Upper lobe of right lung (tissue), 1 donor: ENCODE data around the gene DOC2A. TPM values are rescaled to one million over a fixed set of nuclear protein-coding genes. Genes with fewer than 3 reads are reported as not detected.

ENCODE experiments used
- ATAC-seq: fragments of 200-7000 bp; cut with Tn5 transposase; one replicate; pipeline ENCODE4 v1.9.1; 2020; ENCODE audit warnings: mild to moderate bottlenecking, moderate library complexity
- DNase-seq: peaks from one replicate; pipeline ENCODE4 v3.0.0-alpha.2; 2020
- H3K27ac ChIP-seq: fragments of 200-600 bp; one replicate; pipeline ENCODE4 v1.8.0; 2022
- H3K27me3 ChIP-seq: fragments of 200-600 bp; one replicate; pipeline ENCODE4 v1.8.0; 2022; ENCODE audit warnings: mild to moderate bottlenecking
- H3K36me3 ChIP-seq: fragments of 200-600 bp; one replicate; pipeline ENCODE4 v1.8.0; 2022
- H3K4me1 ChIP-seq: fragments of 200-600 bp; one replicate; pipeline ENCODE4 v1.8.0; 2022
- H3K4me3 ChIP-seq: fragments of 200-600 bp; one replicate; pipeline ENCODE4 v1.8.0; 2022; ENCODE audit warnings: mild to moderate bottlenecking
- H3K9me3 ChIP-seq: fragments of 200-600 bp; one replicate; pipeline ENCODE4 v1.8.0; 2022
- CTCF ChIP-seq: fragments of 200-600 bp; IDR thresholded peaks from one replicate; pipeline ENCODE4 v1.8.0; 2022; ENCODE audit warnings: antibody characterized with exemption
- intact Hi-C: fragments of 100-400 bp; cut with DNase I; formaldehyde crosslinking; loops from one replicate; pipeline ENCODE4 v1.11.0; 2022
- long read RNA-seq: library from polyadenylated mRNA; unstranded; transcript quantifications from one replicate; pipeline ENCODE4 v2.0.0, GENCODE V29; 2021
- total RNA-seq: library from RNA; stranded (reverse); fragmentation: NEBNext Ultra II Directional; extraction: Animal tissue kit (Norgen Biotek cat#: 25700); gene quantifications from one replicate; pipeline ENCODE4 v1.2.1, GENCODE V29; 2021
- donor health status: DM: no; HTN: yes; CAD: no; lungs with severe emphysema.

DOC2A gene
- total RNA-seq = 2.6 TPM
- long read RNA-seq = 0 reads

- no peak for DNase-seq
- Histone ChIP-seq H3K36me3 (no peaks in the 10 kb centered on the region), H3K4me3 (peak within 1 kb of the TSS; percentile 34), H3K4me1 (peaks cover 5% of the 10 kb centered on the region), H3K9me3 (no peaks in the 10 kb centered on the region), H3K27me3 (peaks cover 42% of the 10 kb centered on the region), H3K27ac (no peak within 1 kb of the TSS)
- ATAC-seq = peak; percentile 8
- TF ChIP-seq CTCF = no peak
- intact Hi-C loops = loop anchor here (10.0 kb wide), 1 partner anchor 316 kb away; no protein-coding TSS in a partner anchor
Observed at GRCh38 chr16:30010844-30011713, at the start of gene DOC2A. Gene DOC2A, minus strand, starts transcription at chr16:30011027. Its CDS starts 805 bp downstream, at chr16:30010222.

GRCh38 chr16:30060346-30060745, 49.5 kb upstream of the DOC2A start:
- intact Hi-C loops = no loop called here
- no peaks in the 10 kb centered on the region for H3K9me3 ChIP-seq
- no peak overlapping the region for H3K4me3 ChIP-seq

GRCh38 chr16:30054959-30055553, 44.2 kb upstream of the DOC2A start:
- Histone ChIP-seq H3K27ac (no peak overlapping the region), H3K4me3 (no peak overlapping the region), H3K4me1 (peaks cover 8% of the 10 kb centered on the region), H3K9me3 (no peaks in the 10 kb centered on the region), H3K27me3 (no peaks in the 10 kb centered on the region), H3K36me3 (no peaks in the 10 kb centered on the region)
- TF ChIP-seq CTCF = peak; percentile 42
- DNase-seq = peak; percentile 73
- intact Hi-C loops = no loop called here
- peak; percentile 57 for ATAC-seq

More at GRCh38 chr16:30060346-30060745, 49.5 kb upstream of the DOC2A start:
- no peaks in the 10 kb centered on the region for H3K36me3 ChIP-seq
- no peak for TF ChIP-seq CTCF
- no peak overlapping the region for H3K27ac ChIP-seq
- H3K4me1 ChIP-seq = peaks cover 10% of the 10 kb centered on the region
- DNase-seq (no peak), ATAC-seq (no peak)
- no peaks in the 10 kb centered on the region for H3K27me3 ChIP-seq

GRCh38 chr16:30054451-30054850, 43.6 kb upstream of the DOC2A start:
- no peak for TF ChIP-seq CTCF
- peaks cover 8% of the 10 kb centered on the region for H3K4me1 ChIP-seq
- intact Hi-C loops = no loop called here
- DNase-seq = no peak
- H3K27me3 ChIP-seq = no peaks in the 10 kb centered on the region
- H3K4me3 ChIP-seq = no peak overlapping the region
- H3K9me3 ChIP-seq = no peaks in the 10 kb centered on the region
- H3K27ac ChIP-seq = no peak overlapping the region
- ATAC-seq = no peak
- H3K36me3 ChIP-seq = no peaks in the 10 kb centered on the region

- Histone ChIP-seq H3K9me3 (no peaks in the 10 kb centered on the region), H3K4me1 (peaks cover 8% of the 10 kb centered on the region), H3K27me3 (no peaks in the 10 kb centered on the region), H3K4me3 (peak overlapping the region; percentile 72), H3K36me3 (no peaks in the 10 kb centered on the region), H3K27ac (peak overlapping the region; percentile 49)
- ATAC-seq = peak; percentile 11
- no peak for TF ChIP-seq CTCF
- no peak for DNase-seq
- intact Hi-C loops = no loop called here
Observed at GRCh38 chr16:30053376-30054015, 42.7 kb upstream of the DOC2A start.
